ENCODE data around the gene MZB1. TPM values are rescaled to one million over a fixed set of nuclear protein-coding genes. Genes with fewer than 3 reads are reported as not detected.
A peak's percentile ranks its signal among the peaks of the same experiment; 100 is the strongest.

Gene MZB1
- total and polyA plus RNA-seq, 2 of the 13 experiments (the other 11 are each of a cell fraction or from before 2014, with no cell fraction given) = 0.31 to 0.40 TPM

- TF ChIP-seq ZBTB34 (CRISPR knock-in tag; IDR thresholded peaks at IDR 0.05) (no peak), ZNF33B (CRISPR knock-in tag; IDR thresholded peaks at IDR 0.05) (peak; percentile 57; the same call in 1 of the 2 replicates), ZNF597 (CRISPR knock-in tag; IDR thresholded peaks at IDR 0.05) (no peak), MTF2 (CRISPR knock-in tag; IDR thresholded peaks at IDR 0.05; ENCODE audit: borderline replicate concordance) (no peak), PAX8 (CRISPR knock-in tag; IDR thresholded peaks at IDR 0.05; ENCODE audit: borderline replicate concordance) (no peak; the same call in 1 of the 2 replicates), ZSCAN9 (CRISPR knock-in tag; IDR thresholded peaks at IDR 0.05; ENCODE audit: borderline replicate concordance) (peak; percentile 67; the same call in 1 of the 2 replicates), CEBPG (CRISPR knock-in tag; IDR thresholded peaks at IDR 0.05) (peak; percentile 49), ZBTB46 (CRISPR knock-in tag; IDR thresholded peaks at IDR 0.05; ENCODE audit: borderline replicate concordance) (no peak), REPIN1 (CRISPR knock-in tag; IDR thresholded peaks at IDR 0.05; ENCODE audit: borderline replicate concordance, low read depth) (peak; percentile 73), PITX1 (CRISPR knock-in tag; IDR thresholded peaks at IDR 0.05) (peak; percentile 45; the same call in 1 of the 2 replicates), DNMT3B (CRISPR knock-in tag; conservative IDR thresholded peaks at IDR 0.05) (no peak), ZNF777 (CRISPR knock-in tag; IDR thresholded peaks at IDR 0.05) (peak; percentile 94), MYPOP (CRISPR knock-in tag; IDR thresholded peaks at IDR 0.05) (peak; percentile 70), FOXK1 (CRISPR knock-in tag; IDR thresholded peaks at IDR 0.05; ENCODE audit: borderline replicate concordance, low read depth) (peak; percentile 71; the same call in 1 of the 2 replicates), ZNF432 (CRISPR knock-in tag; IDR thresholded peaks at IDR 0.05; ENCODE audit: borderline replicate concordance) (no peak), ZNF180 (CRISPR knock-in tag; IDR thresholded peaks at IDR 0.05; ENCODE audit: borderline replicate concordance, low read depth) (no peak), NFAT5 (CRISPR knock-in tag; IDR thresholded peaks at IDR 0.05) (no peak), ELF3 (CRISPR knock-in tag; IDR thresholded peaks at IDR 0.05) (peak; percentile 47; the same call in 1 of the 2 replicates), HES4 (CRISPR knock-in tag; IDR thresholded peaks at IDR 0.05; ENCODE audit: borderline replicate concordance) (peak; percentile 42; the same call in 1 of the 2 replicates)
Measured at GRCh38 chr5:139341689-139342422, 47.9 kb downstream of the MZB1 start, which contains the start of gene PAIP2 (continued).
